T-cell (primary cell): ENCODE results near the gene ARL6. TPM values are rescaled to one million over a fixed set of nuclear protein-coding genes. Genes with fewer than 3 reads are reported as not detected.

Source experiments
- ATAC-seq, 4 experiments: fragments of 200-7000 bp in 3 of 4; fragments of 150-1000 bp in 1 of 4; cut with Tn5 transposase; replicated peaks in 1 of 4; 1 replicate in 3 of 4; 2 replicates in 1 of 4; pipeline ENCODE4 v1.10.0; 2021; ENCODE audit warnings: moderate library complexity in 3 of 4, mild to moderate bottlenecking in 2 of 4, moderate number of reproducible peaks in 1 of 4
- CTCF ChIA-PET, 2 donors: fragments of 300-600 bp; sonication (Branson Sonifier 250); formaldehyde crosslinking; loops; one replicate each; lab custom pipeline; 2022; ENCODE audit warnings: antibody characterized with exemption in 2 of 2; lab: Charles Lee
- POLR2A ChIA-PET, 2 donors: fragments of 300-600 bp; sonication (Branson Sonifier 250); formaldehyde crosslinking; loops; one replicate each; lab custom pipeline; 2022; ENCODE audit warnings: antibody characterized with exemption in 2 of 2; lab: Charles Lee
- DNase-seq, 35 experiments: peaks; one replicate each; pipeline versions ENCODE4 v3.0.0 to v3.0.0-alpha.2; 2013 to 2023
- H3K27ac ChIP-seq: one replicate; pipeline ENCODE4 v1.5.1; 2013; ENCODE audit warnings: low read length
- H3K27me3 ChIP-seq, 2 experiments: replicated peaks in 1 of 2; 1 replicate in 1 of 2; 2 replicates in 1 of 2; pipeline versions ENCODE4 v1.6.1 to v1.7.0; 2013; ENCODE audit warnings: low read length in 1 of 2, mixed read lengths in 1 of 2; ENCODE audit not compliant: control insufficient read depth in 2 of 2, insufficient read depth in 2 of 2; ENCODE audit errors: extremely low read depth in 1 of 2
- H3K36me3 ChIP-seq, 2 donors: 1 replicate in 1 of 2; 2 replicates in 1 of 2; pipeline versions ENCODE4 v1.6.1 to v1.7.0; 2013; ENCODE audit warnings: low read length in 1 of 2; ENCODE audit not compliant: control insufficient read depth in 2 of 2, insufficient read depth in 1 of 2; ENCODE audit errors: extremely low read depth in 1 of 2
- H3K4me1 ChIP-seq, 2 experiments: 1 replicate in 1 of 2; 2 replicates in 1 of 2; pipeline versions ENCODE4 v1.6.1 to v1.7.0; 2013; ENCODE audit warnings: low read length in 2 of 2, mixed read lengths in 1 of 2; ENCODE audit not compliant: insufficient read depth in 2 of 2, control insufficient read depth in 1 of 2; ENCODE audit errors: extremely low read depth in 1 of 2
- H3K4me3 ChIP-seq, 2 donors: 1 replicate in 1 of 2; 2 replicates in 1 of 2; pipeline versions ENCODE4 v1.5.1 to v1.7.0; 2013; ENCODE audit warnings: mild to moderate bottlenecking in 2 of 2, low read length in 1 of 2, moderate library complexity in 1 of 2; ENCODE audit not compliant: control insufficient read depth in 1 of 2; ENCODE audit errors: extremely low read depth in 1 of 2
- H3K9me3 ChIP-seq: 2 replicates; pipeline ENCODE4 v1.7.0; 2013
- H3K27ac Mint-ChIP-seq, 2 donors: one replicate each; pipeline ENCODE4 v1.8.0; 2020 to 2021; ENCODE audit warnings: mild to moderate bottlenecking in 2 of 2, mixed read lengths in 2 of 2
- H3K27me3 Mint-ChIP-seq, 2 donors: one replicate each; pipeline ENCODE4 v1.8.0; 2021 to 2022; ENCODE audit warnings: mixed read lengths in 2 of 2
- H3K36me3 Mint-ChIP-seq: one replicate; pipeline ENCODE4 v1.8.0; 2021; ENCODE audit warnings: mixed read lengths
- H3K4me1 Mint-ChIP-seq, 3 donors: one replicate each; pipeline ENCODE4 v1.8.0; 2020 to 2022; ENCODE audit warnings: mixed read lengths in 3 of 3, mild to moderate bottlenecking in 1 of 3
- H3K4me3 Mint-ChIP-seq, 3 donors: one replicate each; pipeline ENCODE4 v1.8.0; 2020 to 2022; ENCODE audit warnings: mild to moderate bottlenecking in 3 of 3, mixed read lengths in 3 of 3, moderate library complexity in 3 of 3
- H3K9me3 Mint-ChIP-seq, 3 donors: one replicate each; pipeline ENCODE4 v1.8.0; 2020 to 2022; ENCODE audit warnings: mixed read lengths in 3 of 3
- WGBS: methylation state at CpG from one replicate; pipeline ENCODE4 v1.1.5; 2013; ENCODE audit warnings: missing lambda C conversion rate; ENCODE audit not compliant: insufficient coverage; 5-methylcytosine and 5-hydroxymethylcytosine counted together
- total RNA-seq, 35 experiments: library from RNA in 6 of 35; stranded (reverse) in 6 of 35; fragments of 120-200 nt in 1 of 35; gene quantifications; one replicate each; pipeline versions ENCODE4 v1.2.1 to v1.2.4 and lab custom pipeline; 2013 to 2026

ARL6 gene
- total RNA-seq, 5 donors from 2014 or later (not counting 1 experiment from before 2014, with no cell fraction given) = 3.5 to 4.5 (median 3.9) TPM

DNA sequence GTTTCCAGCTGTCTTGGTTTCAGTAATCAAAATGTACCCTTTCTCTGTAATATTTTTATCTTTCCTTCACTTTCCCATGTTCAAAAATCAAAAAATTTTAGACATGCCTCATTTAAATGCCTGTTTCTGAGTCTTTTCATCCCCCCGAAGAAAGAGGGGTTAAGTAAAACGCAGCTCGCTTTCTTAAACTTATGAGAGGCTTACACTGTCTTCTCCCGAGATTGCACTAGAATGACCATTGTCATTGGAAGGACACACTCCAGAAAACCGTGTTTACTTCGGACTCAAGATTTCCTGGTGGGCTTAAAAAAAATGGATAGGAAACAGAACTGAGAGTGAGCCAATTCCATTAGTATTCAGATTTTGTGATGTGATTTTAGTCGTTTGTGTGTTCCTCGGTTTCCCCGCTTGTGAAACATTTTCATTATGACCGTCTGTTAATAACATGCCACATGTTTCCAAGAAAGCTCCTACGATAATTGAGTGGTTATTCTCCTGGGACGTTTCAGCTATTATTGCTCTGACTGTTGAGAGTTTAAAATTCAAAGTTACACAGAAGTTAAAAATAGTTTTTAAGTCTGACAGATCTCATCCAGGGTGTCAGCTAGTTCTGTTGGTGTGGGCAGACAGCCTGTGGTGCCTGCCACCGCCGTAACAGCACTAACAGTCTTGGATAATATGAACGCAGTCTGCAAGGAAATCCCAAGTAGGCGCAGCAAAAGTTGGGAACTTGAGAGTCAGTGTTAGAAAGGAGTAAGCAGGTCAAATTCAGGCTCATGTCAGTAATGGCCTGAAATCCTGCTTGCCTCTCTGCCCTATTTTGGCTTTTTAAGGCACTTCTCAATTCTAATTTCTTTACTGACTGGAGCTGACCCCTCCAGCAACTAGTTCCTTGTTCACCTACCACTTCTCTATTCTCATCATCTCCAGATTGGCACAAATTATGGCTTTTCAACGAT lies 58.8 kb downstream of the ARL6 start:
- peak overlapping the region in 1 of 2 donors; percentile 3 for H3K27ac Mint-ChIP-seq
- ChIA-PET POLR2A (no interaction called here), CTCF (interaction anchor here in 1 of 2 donors (1.9 kb wide), 1 partner anchor 199 kb away, joined by 4 read pairs; no protein-coding TSS in a partner anchor)
- Histone ChIP-seq H3K36me3 (no peaks in the 10 kb centered on the region), H3K4me3 (peak overlapping the region in 1 of 2 donors; percentile 68), H3K27ac (no peak overlapping the region), H3K27me3 (peaks cover 0 to 7% of the 10 kb centered on the region in 2 experiments), H3K4me1 (peaks cover 2 to 20% of the 10 kb centered on the region in 2 experiments), H3K9me3 (no peaks in the 10 kb centered on the region)
- peaks cover 25 to 30% (median 26%) of the 10 kb centered on the region in 3 donors for H3K4me1 Mint-ChIP-seq
- H3K4me3 Mint-ChIP-seq = peak overlapping the region; percentile 92 to 96 (median 92)
- ATAC-seq (no peak), DNase-seq (no peak)
- no peaks in the 10 kb centered on the region for H3K9me3 Mint-ChIP-seq
- no peaks in the 10 kb centered on the region for H3K36me3 Mint-ChIP-seq
- H3K27me3 Mint-ChIP-seq = peaks cover 0 to 12% of the 10 kb centered on the region in 2 donors
- 87% methylated on average over 9 of the region's 17 CpGs for WGBS

DNA sequence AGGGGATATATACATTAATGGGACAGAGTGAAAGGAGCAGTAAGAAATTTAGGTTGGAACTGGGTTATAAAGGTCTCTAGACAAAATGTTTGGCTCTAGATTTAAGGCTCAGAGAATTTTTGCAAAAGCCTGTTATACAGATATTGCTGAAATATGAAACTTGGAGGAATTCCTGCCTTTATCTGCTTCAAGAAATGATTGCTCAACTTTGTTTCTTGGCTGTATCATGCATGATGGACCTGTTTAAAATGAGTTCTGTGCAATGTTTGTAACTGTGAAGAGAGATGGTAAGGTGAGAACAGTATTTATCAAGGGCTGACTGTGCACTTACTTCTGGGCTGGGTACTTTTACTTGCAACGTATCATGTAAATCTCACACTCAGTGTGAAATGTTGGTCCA lies 60.5 kb downstream of the ARL6 start:
- ChIA-PET CTCF (interaction anchor here in 1 of 2 donors (0.9 kb wide), 1 partner anchor 26 kb away, joined by 3 read pairs; no protein-coding TSS in a partner anchor), POLR2A (no interaction called here)
- Mint-ChIP-seq H3K4me1 (peaks cover 25 to 33% (median 26%) of the 10 kb centered on the region in 3 donors), H3K4me3 (no peak overlapping the region), H3K27ac (no peak overlapping the region), H3K27me3 (peaks cover 0 to 12% of the 10 kb centered on the region in 2 donors), H3K36me3 (no peaks in the 10 kb centered on the region), H3K9me3 (no peaks in the 10 kb centered on the region)
- 100% methylated on average over 1 of the region's 1 CpG for WGBS
- Histone ChIP-seq H3K4me3 (no peak overlapping the region), H3K9me3 (no peaks in the 10 kb centered on the region), H3K4me1 (peaks cover 2 to 20% of the 10 kb centered on the region in 2 experiments), H3K36me3 (no peaks in the 10 kb centered on the region), H3K27ac (no peak overlapping the region), H3K27me3 (peaks cover 0 to 7% of the 10 kb centered on the region in 2 experiments)
- no peak for DNase-seq
- ATAC-seq = no peak

DNA sequence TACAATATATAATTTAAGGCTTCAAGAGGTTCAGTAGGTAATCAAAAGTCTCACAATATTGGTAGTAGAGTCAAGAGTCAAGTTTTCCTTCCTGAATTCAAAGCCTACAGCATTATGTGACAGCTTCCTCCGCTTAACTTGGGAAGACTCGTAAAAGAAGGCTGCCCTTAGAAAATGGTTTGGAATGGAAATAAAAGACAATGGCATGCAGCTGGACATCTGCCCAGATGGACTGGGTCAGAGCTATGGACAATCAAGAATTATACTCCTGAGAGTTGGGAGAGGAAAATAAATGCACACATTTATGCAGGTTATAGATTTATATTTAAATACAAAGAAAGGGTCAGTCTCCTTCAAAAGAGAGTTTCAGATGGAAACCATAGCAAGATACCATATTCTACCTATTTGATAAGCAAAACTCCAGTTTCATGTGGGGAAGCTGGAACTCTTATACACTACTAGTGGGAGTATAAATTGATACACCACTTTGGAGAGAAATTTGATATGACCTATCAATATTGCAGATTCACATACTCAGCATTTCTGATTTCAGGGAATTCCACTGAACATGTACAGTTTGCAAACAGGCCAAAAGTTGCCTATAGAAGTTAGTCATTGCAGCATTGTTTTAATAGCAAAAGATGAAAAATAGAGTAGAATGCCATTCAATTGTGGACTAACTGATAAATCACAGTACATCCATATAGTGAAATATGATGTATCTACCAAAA lies 63.3 kb downstream of the ARL6 start:
- peaks cover 3% of the 10 kb centered on the region for H3K36me3 Mint-ChIP-seq
- H3K27me3 Mint-ChIP-seq = peaks cover 0 to 6% of the 10 kb centered on the region in 2 donors
- Histone ChIP-seq H3K36me3 (no peaks in the 10 kb centered on the region), H3K9me3 (no peaks in the 10 kb centered on the region), H3K4me1 (no peaks in the 10 kb centered on the region), H3K4me3 (no peak overlapping the region), H3K27ac (no peak overlapping the region), H3K27me3 (no peaks in the 10 kb centered on the region)
- DNase-seq = no peak
- ChIA-PET POLR2A (interaction anchor here (0.5 to 0.7 kb wide), 2 partner anchors 45 to 163 kb away, joined by 3 to 9 read pairs; no protein-coding TSS in a partner anchor), CTCF (no interaction called here)
- peaks cover 9 to 16% (median 12%) of the 10 kb centered on the region in 3 donors for H3K4me1 Mint-ChIP-seq
- H3K27ac Mint-ChIP-seq = no peak overlapping the region
- H3K9me3 Mint-ChIP-seq = peaks cover 0 to 7% (median 3%) of the 10 kb centered on the region in 3 donors
- no peak overlapping the region for H3K4me3 Mint-ChIP-seq
- WGBS = no CpG with 5 or more reads among the region's 2 CpGs
- no peak for ATAC-seq

DNA sequence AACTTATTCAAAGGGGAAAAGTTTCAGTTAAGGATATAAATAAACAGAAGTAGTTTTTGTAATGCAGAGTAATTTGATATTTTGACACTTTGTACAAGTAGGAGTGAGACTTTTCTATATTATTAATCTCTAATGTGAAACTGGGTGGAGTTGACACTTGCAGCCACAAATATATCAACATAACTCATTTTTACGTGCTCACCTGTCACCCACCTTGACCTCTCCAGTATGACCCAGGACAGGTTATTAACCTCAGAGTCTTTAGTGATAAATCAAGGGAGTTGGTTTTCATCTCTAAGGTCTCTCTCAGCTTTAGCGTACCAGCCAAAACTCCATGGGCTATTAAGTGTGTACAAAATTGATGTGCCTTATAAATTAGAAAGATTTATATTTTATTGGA lies 64.6 kb downstream of the ARL6 start:
- H3K4me1 ChIP-seq = no peaks in the 10 kb centered on the region
- POLR2A ChIA-PET = interaction anchor here in 1 of 2 donors (0.6 kb wide), 1 partner anchor 351 kb away, joined by 5 read pairs; no protein-coding TSS in a partner anchor
- no peak for ATAC-seq
- no peak for DNase-seq
- H3K9me3 Mint-ChIP-seq = peaks cover 0 to 7% (median 4%) of the 10 kb centered on the region in 3 donors
- peaks cover 3% of the 10 kb centered on the region for H3K36me3 Mint-ChIP-seq
- H3K27me3 ChIP-seq = no peaks in the 10 kb centered on the region
- H3K27ac ChIP-seq = no peak overlapping the region
- no peaks in the 10 kb centered on the region for H3K36me3 ChIP-seq
- H3K27me3 Mint-ChIP-seq = no peaks in the 10 kb centered on the region
- CTCF ChIA-PET = no interaction called here
- no CpG with 5 or more reads among the region's 2 CpGs for whole genome bisulfite sequencing
- peaks cover 0 to 3% (median 0%) of the 10 kb centered on the region in 3 donors for H3K4me1 Mint-ChIP-seq
- H3K9me3 ChIP-seq = no peaks in the 10 kb centered on the region
- H3K4me3 ChIP-seq = no peak overlapping the region
- no peak overlapping the region for H3K27ac Mint-ChIP-seq
- no peak overlapping the region for H3K4me3 Mint-ChIP-seq

DNA sequence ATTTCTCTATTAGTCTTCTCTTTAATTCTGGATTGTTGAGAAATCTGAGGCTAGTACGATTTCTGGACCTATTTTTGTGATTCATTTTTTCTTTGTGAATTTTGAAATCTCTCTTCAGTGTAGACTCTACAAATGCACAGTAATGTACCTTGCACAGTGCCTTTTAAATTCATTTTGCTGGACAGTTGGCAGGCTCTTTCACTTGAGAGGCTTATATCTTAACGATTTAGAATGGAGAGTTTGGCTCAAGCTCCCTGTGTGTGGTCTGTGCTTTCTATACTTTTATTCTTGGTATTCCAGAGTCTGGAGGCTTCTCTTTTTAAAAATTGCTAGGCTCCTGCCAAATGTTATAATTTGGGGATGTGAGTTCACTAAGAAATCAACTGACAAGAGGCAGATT lies 66.1 kb downstream of the ARL6 start:
- Mint-ChIP-seq H3K27me3 (no peaks in the 10 kb centered on the region), H3K4me3 (no peak overlapping the region), H3K4me1 (peaks cover 0 to 3% (median 0%) of the 10 kb centered on the region in 3 donors), H3K36me3 (peaks cover 3% of the 10 kb centered on the region), H3K27ac (no peak overlapping the region), H3K9me3 (peaks cover 0 to 7% (median 4%) of the 10 kb centered on the region in 3 donors)
- Histone ChIP-seq H3K4me1 (no peaks in the 10 kb centered on the region), H3K36me3 (no peaks in the 10 kb centered on the region), H3K27ac (no peak overlapping the region), H3K4me3 (no peak overlapping the region), H3K27me3 (no peaks in the 10 kb centered on the region), H3K9me3 (no peaks in the 10 kb centered on the region)
- CTCF ChIA-PET = no interaction called here
- ATAC-seq (no peak), DNase-seq (no peak)
- POLR2A ChIA-PET = interaction anchor here in 1 of 2 donors (0.7 kb wide), 1 partner anchor 204 kb away, joined by 3 read pairs; no protein-coding TSS in a partner anchor
- WGBS = no CpG with 5 or more reads among the region's 2 CpGs

DNA sequence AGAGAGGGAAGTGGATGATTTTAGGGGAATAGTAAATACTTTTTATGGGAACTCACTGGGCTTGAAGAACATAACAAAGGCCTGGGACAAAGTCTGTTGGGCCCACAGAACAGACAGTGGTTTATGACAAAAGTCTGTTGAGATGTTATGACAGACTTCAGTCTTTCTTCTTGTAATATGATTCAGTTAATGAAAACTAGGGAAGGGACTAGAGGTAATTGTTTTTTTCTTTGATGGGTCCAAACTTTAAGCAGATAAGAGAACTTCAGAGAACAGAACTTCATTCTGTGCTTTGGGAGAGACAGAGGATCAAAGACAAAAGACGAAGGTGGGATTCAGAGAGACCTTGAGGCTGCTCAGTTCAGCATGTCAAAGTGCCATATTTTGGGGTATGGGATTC lies 66.6 kb downstream of the ARL6 start:
- Mint-ChIP-seq H3K9me3 (peaks cover 0 to 7% (median 4%) of the 10 kb centered on the region in 3 donors), H3K4me1 (peaks cover 0 to 3% (median 0%) of the 10 kb centered on the region in 3 donors), H3K4me3 (no peak overlapping the region), H3K36me3 (peaks cover 3% of the 10 kb centered on the region), H3K27ac (no peak overlapping the region), H3K27me3 (no peaks in the 10 kb centered on the region)
- Histone ChIP-seq H3K4me3 (no peak overlapping the region), H3K4me1 (no peaks in the 10 kb centered on the region), H3K36me3 (no peaks in the 10 kb centered on the region), H3K9me3 (no peaks in the 10 kb centered on the region), H3K27me3 (no peaks in the 10 kb centered on the region), H3K27ac (no peak overlapping the region)
- no peak for ATAC-seq
- no CpG with 5 or more reads among the region's 1 CpG for WGBS
- no peak for DNase-seq
- ChIA-PET CTCF (no interaction called here), POLR2A (no interaction called here)
